ENCODE results near the gene SPTBN5. TPM values are rescaled to one million over a fixed set of nuclear protein-coding genes. Genes with fewer than 3 reads are reported as not detected.

Gene SPTBN5
- total and polyA plus RNA-seq, 2 experiments from 2014 or later, result 0.57 to 1.1 TPM

DNA sequence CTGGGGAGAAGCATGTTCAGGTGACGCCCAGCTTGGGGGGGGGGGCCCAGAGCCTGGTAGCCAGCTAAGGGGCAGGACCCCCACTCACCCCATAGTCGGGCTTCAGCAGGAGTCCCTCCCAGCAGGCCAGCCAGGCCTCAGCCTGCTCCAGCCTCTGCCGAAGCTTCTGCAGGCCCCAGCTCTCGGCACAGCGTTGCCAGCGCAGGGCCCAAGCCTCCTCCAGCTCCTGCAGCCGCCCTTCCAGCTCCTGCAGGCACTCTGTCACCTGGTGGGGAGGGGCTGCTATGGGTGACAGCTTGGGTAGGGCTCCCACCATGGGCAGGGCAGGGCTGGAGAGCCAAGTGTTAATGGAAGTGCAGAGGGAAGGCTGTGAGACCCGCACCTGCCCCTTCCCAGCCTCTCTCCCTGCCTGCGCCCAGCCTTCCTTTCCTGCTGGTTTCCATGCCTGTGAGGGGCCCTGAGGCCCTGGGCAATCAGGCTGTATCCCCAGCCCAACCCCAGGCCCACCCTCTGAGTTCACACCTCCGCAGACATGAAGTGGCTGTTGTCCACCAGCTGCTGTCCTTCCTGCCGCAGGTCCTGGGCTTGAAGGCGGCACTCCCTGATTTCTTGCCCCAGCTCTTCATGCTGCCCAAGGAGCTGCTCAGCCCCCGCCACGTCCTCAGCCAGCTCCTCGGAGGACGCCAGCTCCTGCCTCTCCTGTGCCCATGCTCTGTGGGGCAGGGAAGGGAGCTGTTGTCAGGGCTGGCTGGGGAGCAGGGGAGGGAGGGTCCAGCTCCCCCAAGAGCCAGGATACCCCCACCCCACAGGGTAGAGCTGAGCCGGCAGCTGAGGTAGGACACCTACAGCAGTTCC is 40.9 kb downstream of the SPTBN5 start:
- no peak overlapping the region for H3K27ac Mint-ChIP-seq
- H3K27me3 Mint-ChIP-seq (ENCODE audit: insufficient read depth, low read depth, poor library complexity), result peaks cover 14% of the 10 kb centered on the region
- Histone ChIP-seq H3K27me3 (ENCODE audit: insufficient read depth) (no peaks in the 10 kb centered on the region), H3K4me2 (no peak overlapping the region), H3K4me1 (ENCODE audit: insufficient read depth) (no peaks in the 10 kb centered on the region), H3K36me3 (ENCODE audit: insufficient read depth) (no peaks in the 10 kb centered on the region), H3K27ac (ENCODE audit: low read depth) (no peak overlapping the region), H4K20me1 (replicated peaks; ENCODE audit: insufficient read depth) (no peaks in the 10 kb centered on the region), H3F3A (replicated peaks; ENCODE audit: low read depth) (no peaks in the 10 kb centered on the region), H3K79me2 (replicated peaks; ENCODE audit: insufficient read depth) (no peaks in the 10 kb centered on the region), H3K4me3 (no peak overlapping the region), H3K9me2 (ENCODE audit: insufficient read depth) (no peaks in the 10 kb centered on the region), H2AFZ (no peak overlapping the region)
- TF ChIP-seq, protein P1, sequence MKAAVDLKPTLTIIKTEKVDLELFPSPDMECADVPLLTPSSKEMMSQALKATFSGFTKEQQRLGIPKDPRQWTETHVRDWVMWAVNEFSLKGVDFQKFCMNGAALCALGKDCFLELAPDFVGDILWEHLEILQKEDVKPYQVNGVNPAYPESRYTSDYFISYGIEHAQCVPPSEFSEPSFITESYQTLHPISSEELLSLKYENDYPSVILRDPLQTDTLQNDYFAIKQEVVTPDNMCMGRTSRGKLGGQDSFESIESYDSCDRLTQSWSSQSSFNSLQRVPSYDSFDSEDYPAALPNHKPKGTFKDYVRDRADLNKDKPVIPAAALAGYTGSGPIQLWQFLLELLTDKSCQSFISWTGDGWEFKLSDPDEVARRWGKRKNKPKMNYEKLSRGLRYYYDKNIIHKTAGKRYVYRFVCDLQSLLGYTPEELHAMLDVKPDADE (IDR thresholded peaks at IDR 0.05), result no peak
- no peak for TF ChIP-seq STAT1 (IDR thresholded peaks at IDR 0.05; ENCODE audit: unreplicated experiment)
- TF ChIP-seq POLR2AphosphoS5 (IDR thresholded peaks at IDR 0.05; ENCODE audit: low read depth), result no peak
- TF ChIP-seq EZH2 (IDR thresholded peaks at IDR 0.05; ENCODE audit: low read depth, unreplicated experiment), result no peak
- no peaks in the 10 kb centered on the region; the same call in 2 of the 3 replicates for H3K9me3 Mint-ChIP-seq
- peaks cover 6% of the 10 kb centered on the region for H3K4me1 Mint-ChIP-seq
- H3K36me3 Mint-ChIP-seq (ENCODE audit: low read depth), result no peaks in the 10 kb centered on the region; the same call in 2 of the 3 replicates
- DNase-seq (ENCODE audit: low spot score), result no peak
- no peak overlapping the region for H3K4me3 Mint-ChIP-seq
- ATAC-seq, result peak; percentile 9

DNA sequence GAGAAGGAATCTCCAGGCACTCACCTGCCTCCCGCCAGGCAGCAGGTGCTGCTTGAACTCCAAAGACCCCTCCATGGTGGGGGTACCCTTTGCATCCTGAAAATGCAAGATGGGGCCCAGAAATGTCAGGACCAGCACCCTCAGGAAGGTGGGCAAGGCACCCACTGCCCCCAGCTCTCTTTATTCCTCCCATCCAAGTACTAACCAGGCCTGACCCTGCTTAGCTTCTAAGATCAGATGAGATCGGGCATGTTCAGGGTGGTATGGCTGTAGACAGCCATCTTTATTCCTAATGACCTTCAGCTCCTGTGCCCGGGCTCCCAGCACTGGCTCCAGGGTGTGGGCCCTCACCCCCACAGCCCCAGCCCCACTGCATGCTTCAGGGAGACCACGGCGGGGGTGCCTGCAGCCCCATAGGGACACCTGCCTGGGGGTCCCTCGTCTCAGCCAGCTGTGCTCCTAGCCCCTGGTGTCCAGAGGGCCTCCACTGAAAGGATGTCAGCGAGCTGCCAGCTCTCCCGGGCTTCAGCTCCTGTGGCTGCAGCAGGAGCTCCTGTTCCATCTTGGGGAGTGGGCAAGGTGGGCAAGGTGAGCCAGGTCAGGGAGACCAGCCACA is 42.0 kb downstream of the SPTBN5 start:
- H3K4me2 ChIP-seq, result no peak overlapping the region
- no peak overlapping the region for H3K4me3 ChIP-seq
- no peaks in the 10 kb centered on the region for H3K9me2 ChIP-seq (ENCODE audit: insufficient read depth)
- H3K27ac Mint-ChIP-seq, result no peak overlapping the region
- H3K9me3 Mint-ChIP-seq, result no peaks in the 10 kb centered on the region; the same call in 2 of the 3 replicates
- H4K20me1 ChIP-seq (replicated peaks; ENCODE audit: insufficient read depth), result no peaks in the 10 kb centered on the region
- no peaks in the 10 kb centered on the region for H3K36me3 ChIP-seq (ENCODE audit: insufficient read depth)
- H3K79me2 ChIP-seq (replicated peaks; ENCODE audit: insufficient read depth), result no peaks in the 10 kb centered on the region
- DNase-seq (ENCODE audit: low spot score) (no peak), ATAC-seq (no peak)
- no peaks in the 10 kb centered on the region for H3K4me1 ChIP-seq (ENCODE audit: insufficient read depth)
- no peak overlapping the region for H3K27ac ChIP-seq (ENCODE audit: low read depth)
- no peaks in the 10 kb centered on the region; the same call in 2 of the 3 replicates for H3K36me3 Mint-ChIP-seq (ENCODE audit: low read depth)
- no peaks in the 10 kb centered on the region for H3F3A ChIP-seq (replicated peaks; ENCODE audit: low read depth)
- no peak overlapping the region for H2AFZ ChIP-seq
- no peaks in the 10 kb centered on the region for H3K27me3 ChIP-seq (ENCODE audit: insufficient read depth)
- no peak overlapping the region for H3K4me3 Mint-ChIP-seq
- H3K27me3 Mint-ChIP-seq (ENCODE audit: insufficient read depth, low read depth, poor library complexity), result peaks cover 14% of the 10 kb centered on the region
- peaks cover 6% of the 10 kb centered on the region for H3K4me1 Mint-ChIP-seq
- TF ChIP-seq EZH2 (IDR thresholded peaks at IDR 0.05; ENCODE audit: low read depth, unreplicated experiment) (no peak), ZNF114 (CRISPR knock-in tag; IDR thresholded peaks at IDR 0.05) (no peak), JUNB (IDR thresholded peaks at IDR 0.05; ENCODE audit: unreplicated experiment) (no peak), POLR2AphosphoS5 (IDR thresholded peaks at IDR 0.05; ENCODE audit: low read depth) (no peak)
- TF ChIP-seq, protein P2, sequence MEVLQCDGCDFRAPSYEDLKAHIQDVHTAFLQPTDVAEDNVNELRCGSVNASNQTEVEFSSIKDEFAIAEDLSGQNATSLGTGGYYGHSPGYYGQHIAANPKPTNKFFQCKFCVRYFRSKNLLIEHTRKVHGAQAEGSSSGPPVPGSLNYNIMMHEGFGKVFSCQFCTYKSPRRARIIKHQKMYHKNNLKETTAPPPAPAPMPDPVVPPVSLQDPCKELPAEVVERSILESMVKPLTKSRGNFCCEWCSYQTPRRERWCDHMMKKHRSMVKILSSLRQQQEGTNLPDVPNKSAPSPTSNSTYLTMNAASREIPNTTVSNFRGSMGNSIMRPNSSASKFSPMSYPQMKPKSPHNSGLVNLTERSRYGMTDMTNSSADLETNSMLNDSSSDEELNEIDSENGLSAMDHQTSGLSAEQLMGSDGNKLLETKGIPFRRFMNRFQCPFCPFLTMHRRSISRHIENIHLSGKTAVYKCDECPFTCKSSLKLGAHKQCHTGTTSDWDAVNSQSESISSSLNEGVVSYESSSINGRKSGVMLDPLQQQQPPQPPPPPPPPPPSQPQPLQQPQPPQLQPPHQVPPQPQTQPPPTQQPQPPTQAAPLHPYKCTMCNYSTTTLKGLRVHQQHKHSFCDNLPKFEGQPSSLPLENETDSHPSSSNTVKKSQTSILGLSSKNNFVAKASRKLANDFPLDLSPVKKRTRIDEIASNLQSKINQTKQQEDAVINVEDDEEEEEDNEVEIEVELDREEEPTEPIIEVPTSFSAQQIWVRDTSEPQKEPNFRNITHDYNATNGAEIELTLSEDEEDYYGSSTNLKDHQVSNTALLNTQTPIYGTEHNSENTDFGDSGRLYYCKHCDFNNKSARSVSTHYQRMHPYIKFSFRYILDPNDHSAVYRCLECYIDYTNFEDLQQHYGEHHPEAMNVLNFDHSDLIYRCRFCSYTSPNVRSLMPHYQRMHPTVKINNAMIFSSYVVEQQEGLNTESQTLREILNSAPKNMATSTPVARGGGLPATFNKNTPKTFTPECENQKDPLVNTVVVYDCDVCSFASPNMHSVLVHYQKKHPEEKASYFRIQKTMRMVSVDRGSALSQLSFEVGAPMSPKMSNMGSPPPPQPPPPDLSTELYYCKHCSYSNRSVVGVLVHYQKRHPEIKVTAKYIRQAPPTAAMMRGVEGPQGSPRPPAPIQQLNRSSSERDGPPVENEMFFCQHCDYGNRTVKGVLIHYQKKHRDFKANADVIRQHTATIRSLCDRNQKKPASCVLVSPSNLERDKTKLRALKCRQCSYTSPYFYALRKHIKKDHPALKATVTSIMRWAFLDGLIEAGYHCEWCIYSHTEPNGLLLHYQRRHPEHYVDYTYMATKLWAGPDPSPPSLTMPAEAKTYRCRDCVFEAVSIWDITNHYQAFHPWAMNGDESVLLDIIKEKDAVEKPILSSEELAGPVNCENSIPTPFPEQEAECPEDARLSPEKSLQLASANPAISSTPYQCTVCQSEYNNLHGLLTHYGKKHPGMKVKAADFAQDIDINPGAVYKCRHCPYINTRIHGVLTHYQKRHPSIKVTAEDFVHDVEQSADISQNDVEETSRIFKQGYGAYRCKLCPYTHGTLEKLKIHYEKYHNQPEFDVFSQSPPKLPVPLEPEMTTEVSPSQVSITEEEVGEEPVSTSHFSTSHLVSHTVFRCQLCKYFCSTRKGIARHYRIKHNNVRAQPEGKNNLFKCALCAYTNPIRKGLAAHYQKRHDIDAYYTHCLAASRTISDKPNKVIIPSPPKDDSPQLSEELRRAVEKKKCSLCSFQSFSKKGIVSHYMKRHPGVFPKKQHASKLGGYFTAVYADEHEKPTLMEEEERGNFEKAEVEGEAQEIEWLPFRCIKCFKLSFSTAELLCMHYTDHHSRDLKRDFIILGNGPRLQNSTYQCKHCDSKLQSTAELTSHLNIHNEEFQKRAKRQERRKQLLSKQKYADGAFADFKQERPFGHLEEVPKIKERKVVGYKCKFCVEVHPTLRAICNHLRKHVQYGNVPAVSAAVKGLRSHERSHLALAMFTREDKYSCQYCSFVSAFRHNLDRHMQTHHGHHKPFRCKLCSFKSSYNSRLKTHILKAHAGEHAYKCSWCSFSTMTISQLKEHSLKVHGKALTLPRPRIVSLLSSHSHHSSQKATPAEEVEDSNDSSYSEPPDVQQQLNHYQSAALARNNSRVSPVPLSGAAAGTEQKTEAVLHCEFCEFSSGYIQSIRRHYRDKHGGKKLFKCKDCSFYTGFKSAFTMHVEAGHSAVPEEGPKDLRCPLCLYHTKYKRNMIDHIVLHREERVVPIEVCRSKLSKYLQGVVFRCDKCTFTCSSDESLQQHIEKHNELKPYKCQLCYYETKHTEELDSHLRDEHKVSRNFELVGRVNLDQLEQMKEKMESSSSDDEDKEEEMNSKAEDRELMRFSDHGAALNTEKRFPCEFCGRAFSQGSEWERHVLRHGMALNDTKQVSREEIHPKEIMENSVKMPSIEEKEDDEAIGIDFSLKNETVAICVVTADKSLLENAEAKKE (CRISPR knock-in tag; IDR thresholded peaks at IDR 0.05), result no peak
- TF ChIP-seq, protein P1 (IDR thresholded peaks at IDR 0.05), result no peak
